NCI-H748 treated with DMSO at 0.1 percent for 48 hours (cell line): ENCODE data around the gene PPP1R3A.
"Not testable (repeated sequence)": the region's sequence is repeated elsewhere in the genome, so short reads cannot be mapped to it uniquely, and the experiment has no call there.

ENCODE experiments used
- DNase-seq: peaks from one replicate; lab custom pipeline; 2025; lab: John Stamatoyannopoulos, UW

Gene PPP1R3A, protein sequence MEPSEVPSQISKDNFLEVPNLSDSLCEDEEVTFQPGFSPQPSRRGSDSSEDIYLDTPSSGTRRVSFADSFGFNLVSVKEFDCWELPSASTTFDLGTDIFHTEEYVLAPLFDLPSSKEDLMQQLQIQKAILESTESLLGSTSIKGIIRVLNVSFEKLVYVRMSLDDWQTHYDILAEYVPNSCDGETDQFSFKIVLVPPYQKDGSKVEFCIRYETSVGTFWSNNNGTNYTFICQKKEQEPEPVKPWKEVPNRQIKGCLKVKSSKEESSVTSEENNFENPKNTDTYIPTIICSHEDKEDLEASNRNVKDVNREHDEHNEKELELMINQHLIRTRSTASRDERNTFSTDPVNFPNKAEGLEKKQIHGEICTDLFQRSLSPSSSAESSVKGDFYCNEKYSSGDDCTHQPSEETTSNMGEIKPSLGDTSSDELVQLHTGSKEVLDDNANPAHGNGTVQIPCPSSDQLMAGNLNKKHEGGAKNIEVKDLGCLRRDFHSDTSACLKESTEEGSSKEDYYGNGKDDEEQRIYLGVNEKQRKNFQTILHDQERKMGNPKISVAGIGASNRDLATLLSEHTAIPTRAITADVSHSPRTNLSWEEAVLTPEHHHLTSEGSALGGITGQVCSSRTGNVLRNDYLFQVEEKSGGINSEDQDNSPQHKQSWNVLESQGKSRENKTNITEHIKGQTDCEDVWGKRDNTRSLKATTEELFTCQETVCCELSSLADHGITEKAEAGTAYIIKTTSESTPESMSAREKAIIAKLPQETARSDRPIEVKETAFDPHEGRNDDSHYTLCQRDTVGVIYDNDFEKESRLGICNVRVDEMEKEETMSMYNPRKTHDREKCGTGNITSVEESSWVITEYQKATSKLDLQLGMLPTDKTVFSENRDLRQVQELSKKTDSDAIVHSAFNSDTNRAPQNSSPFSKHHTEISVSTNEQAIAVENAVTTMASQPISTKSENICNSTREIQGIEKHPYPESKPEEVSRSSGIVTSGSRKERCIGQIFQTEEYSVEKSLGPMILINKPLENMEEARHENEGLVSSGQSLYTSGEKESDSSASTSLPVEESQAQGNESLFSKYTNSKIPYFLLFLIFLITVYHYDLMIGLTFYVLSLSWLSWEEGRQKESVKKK

GRCh38 chr7:113918946-113919345, at the start of gene PPP1R3A:
Gene PPP1R3A, minus strand, starts transcription at chr7:113919009. Its CDS starts 13 bp downstream, at chr7:113918996.
- no peak for DNase-seq

GRCh38 chr7:113963356-113963755, 44.5 kb upstream of the PPP1R3A start:
- no peak for DNase-seq

DNA sequence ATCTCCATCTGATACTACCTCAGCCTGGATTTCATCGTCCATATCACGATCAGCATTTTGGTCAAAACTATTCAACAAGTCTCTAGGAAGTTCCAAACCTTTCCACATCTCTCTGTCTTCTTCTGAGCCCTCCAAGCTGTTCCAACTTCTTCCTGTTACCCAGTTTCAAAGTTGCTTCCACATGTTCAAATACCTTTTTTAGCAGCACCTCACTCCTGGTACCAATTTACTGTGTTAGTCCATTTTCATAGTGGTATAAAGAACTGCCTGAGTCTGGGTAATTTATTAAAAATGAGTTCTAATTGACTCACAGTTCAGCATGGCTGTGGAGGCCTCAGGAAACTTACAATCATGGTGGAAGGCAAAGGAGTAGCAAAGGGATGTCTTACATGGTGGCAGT, 41.1 kb upstream of the PPP1R3A start:
- no peak for DNase-seq

DNA sequence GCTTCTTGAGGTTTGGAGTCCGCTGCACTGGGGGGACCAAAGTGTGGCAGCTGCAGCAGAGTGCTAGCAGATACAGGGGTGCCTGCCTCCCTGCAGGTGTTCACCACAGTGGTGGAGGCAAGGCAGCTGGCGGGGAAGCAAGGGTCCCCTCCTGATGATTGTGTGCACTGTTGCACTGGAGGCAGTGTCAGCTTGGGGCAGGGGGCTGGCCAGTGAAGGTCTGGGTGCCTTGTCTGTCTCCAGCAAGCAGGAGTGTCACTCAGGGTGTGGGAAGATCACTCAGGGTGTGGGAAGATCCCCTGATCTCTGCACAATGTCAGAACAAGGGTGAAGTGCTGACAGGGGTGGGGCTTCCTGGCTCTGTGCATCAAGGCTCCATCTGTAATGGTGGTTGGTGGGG, 36.3 kb upstream of the PPP1R3A start:
- DNase-seq: no peak

DNA sequence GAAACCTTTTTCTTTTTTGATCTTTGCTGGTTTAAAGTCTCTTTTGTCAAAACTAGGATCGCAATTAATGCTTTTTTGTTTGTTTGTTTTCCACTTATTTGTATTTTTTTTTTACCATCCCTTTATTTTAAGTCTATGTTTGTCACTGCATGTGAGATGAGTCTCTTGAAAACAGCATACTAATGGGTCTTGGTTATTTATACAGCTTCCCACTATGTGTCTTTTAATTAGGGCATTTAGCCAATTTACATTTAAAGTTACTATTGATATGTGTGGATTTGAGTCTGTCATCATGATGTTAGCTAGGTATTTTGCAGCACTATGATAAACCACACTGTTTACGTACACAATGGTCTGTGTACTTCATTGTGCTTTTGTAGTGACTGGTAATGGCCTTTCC, 34.7 kb upstream of the PPP1R3A start:
- DNase-seq: no peak

GRCh38 chr7:113945018-113945938, 26.5 kb upstream of the PPP1R3A start:
- no peak for DNase-seq

- no peak for DNase-seq
Observed at GRCh38 chr7:113936982-113937381, 18.2 kb upstream of the PPP1R3A start.

GRCh38 chr7:113936535-113936934, 17.7 kb upstream of the PPP1R3A start:
- DNase-seq: no peak

GRCh38 chr7:113929389-113929788, 10.6 kb upstream of the PPP1R3A start:
- DNase-seq: not testable (repeated sequence)

DNA sequence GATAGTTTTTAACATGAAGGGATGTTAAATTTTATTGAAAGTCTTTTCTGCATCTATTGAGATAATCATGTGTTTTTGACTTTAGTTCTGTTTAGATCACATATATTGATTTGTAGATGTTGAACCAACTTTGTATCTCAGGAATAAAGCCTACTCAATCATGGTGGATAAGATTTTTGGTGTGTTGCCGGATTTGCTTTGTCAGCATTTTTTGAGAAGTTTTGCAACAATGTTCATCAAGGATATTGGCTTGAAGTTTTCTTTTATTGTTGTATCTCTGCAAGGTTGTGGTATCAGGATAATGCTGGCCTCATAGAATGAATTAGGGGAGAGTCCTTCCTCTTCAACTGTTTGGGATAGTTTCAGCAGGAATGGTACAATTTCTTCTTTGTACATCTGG, 9.3 kb upstream of the PPP1R3A start:
- DNase-seq: no peak

DNA sequence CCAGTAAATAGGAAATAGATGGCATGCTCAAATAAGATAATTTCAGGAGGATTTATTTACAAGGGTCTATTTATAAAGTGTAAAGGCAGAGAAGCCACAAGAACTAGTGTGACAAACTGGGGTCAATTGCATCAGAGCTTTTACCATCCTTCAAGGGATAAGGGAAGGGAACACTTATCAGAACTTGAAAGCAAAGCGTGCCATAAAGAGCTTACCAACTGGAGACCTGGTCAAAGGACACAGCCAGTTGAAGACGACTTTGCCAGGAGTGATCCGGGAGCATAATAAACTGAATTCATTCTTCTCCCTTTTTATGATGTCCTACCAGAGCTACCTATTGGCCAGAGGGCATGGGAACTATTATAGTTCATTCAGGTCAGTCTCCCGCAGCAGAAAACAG, 3.2 kb upstream of the PPP1R3A start:
- no peak for DNase-seq

DNA sequence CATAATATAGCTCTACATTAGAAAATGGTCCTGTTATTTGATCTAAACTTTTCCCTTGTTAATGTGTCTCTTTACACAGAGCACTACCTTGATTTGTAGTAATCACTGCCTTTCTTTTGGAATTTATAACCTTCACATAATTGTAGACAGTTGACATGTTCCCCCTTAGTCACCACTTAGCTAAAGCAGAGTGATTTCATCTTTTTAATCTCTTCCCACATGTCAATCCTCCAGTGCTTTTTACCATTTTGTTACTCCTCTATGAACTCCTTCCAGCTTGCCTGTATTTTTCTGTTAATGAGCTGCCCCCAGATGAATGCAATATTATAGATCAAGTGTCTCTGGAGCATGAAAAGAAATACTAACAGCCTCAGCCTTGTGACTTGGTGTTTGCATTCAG, 2.6 kb upstream of the PPP1R3A start:
- no peak for DNase-seq

GRCh38 chr7:113917840-113918239, 969 bp downstream of the PPP1R3A start:
- DNase-seq: no peak

DNA sequence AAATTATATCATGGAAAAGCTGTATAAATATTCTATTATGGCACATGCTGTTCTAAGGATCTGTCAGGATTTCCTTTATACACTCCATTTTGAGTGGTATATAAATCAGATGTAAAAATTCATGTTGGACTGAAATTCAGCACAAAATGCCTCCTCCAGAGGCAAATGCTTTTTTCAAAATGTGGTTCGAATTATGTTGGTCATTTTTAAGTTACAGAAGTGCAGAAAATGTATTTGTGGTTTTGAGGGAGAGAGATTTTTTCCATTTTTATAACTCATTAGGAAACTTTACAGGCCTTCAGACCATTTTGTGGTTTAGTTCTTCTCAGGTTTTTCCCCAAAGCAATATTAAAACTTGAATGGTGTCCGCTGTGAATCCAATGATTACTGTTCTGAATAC, 2.9 kb downstream of the PPP1R3A start:
- no peak for DNase-seq

GRCh38 chr7:113912876-113913275, 5.9 kb downstream of the PPP1R3A start:
- DNase-seq: no peak

GRCh38 chr7:113907617-113908016, 11.2 kb downstream of the PPP1R3A start:
- DNase-seq: no peak

DNA sequence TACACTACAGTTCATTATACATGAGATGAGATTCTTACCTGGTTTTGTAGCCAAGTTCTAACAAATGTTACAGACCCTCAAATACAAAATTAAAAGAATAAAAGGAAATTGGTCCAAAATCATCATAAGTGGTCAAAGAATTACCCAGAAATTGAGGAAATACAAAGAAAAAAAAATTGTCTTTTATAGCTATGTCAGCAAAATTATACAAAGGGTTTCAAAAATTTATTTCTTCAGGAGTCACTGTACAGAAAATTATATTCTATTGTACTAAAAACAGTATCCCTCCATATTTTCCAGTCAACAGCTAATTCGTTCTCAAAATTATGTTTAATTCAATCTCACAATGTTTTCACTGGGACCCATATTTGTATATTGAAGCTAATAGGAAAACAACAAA, 14.3 kb downstream of the PPP1R3A start:
- DNase-seq: no peak

DNA sequence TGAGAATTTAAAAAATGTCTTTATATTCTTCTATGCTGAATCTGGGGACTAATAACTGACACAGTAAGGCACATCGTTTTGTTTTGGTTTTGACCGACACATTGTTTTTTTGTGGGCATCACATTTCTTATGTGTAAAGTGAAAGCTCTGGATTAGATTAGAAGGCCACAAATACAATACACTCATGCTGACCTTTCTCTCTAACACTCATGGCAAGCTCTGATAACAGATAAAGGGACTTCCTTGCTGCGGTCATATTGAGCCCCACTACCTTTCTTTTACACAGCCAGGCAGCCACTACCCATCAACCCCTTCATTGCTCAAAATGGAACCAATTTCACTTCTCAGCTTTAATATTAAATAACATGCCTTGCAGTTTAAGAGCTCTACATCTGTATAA, 26.0 kb downstream of the PPP1R3A start:
- DNase-seq: no peak

GRCh38 chr7:113891828-113892227, 27.0 kb downstream of the PPP1R3A start:
- DNase-seq: no peak

DNA sequence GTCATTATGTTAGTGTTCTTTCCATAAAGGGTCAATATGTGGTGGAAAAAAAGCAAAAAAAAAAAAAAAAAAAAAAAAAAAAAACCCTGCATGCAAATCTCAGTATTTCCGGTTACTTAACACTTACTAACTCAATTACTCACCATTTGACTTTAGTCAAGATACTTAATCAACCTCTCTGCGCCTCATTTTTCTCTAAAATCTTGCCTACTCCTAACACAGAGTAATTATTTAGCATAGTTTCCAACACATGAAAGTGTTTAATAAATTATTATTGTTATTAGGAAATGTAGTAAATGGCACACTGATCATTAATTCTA, 27.8 kb downstream of the PPP1R3A start:
- no peak for DNase-seq

- no peak for DNase-seq
Observed at GRCh38 chr7:113890331-113891030, 28.3 kb downstream of the PPP1R3A start.
